NB4 (cell line): ENCODE measurements around the gene UBD.

ENCODE experiments used
- MYC ChIP-seq: IDR thresholded peaks from 2 replicates; pipeline ENCODE4 v1.6.1; 2011; ENCODE audit warnings: low read depth, low read length
- POLR2A ChIP-seq: IDR thresholded peaks from 2 replicates; pipeline ENCODE4 v1.6.1; 2011; ENCODE audit warnings: mild to moderate bottlenecking; ENCODE audit not compliant: insufficient read length; ENCODE audit errors: extremely low read depth
- TF ChIP-seq, protein P1 (sequence below): IDR thresholded peaks from one replicate; pipeline ENCODE4 v1.5.1; 2012; ENCODE audit warnings: low read depth, low read length
- TF ChIP-seq, protein P2 (sequence below): IDR thresholded peaks from 2 replicates; pipeline ENCODE4 v1.6.1; 2011; ENCODE audit warnings: low read depth, low read length

DNA sequence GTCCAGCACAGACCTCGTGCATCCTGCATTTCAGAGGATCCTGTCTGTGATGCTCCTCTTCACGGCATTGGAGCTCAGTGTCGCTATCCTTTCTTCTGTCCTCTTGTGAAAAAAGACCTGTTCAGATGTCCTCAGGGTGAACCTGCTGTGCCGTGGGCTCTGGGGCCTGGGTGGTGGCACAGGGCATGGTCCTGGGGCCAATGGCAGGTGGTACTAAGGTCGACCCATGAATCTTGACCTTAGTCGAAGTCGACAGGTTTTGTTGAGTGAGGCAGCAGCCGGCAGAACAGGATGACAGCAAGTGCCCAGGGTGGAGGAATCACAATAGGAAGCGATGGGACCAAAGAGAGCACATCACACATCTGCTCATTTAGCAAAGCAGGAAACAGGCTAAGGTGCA lies 49.8 kb downstream of the UBD start:
- no peak for TF ChIP-seq MYC
- TF ChIP-seq, protein P1, sequence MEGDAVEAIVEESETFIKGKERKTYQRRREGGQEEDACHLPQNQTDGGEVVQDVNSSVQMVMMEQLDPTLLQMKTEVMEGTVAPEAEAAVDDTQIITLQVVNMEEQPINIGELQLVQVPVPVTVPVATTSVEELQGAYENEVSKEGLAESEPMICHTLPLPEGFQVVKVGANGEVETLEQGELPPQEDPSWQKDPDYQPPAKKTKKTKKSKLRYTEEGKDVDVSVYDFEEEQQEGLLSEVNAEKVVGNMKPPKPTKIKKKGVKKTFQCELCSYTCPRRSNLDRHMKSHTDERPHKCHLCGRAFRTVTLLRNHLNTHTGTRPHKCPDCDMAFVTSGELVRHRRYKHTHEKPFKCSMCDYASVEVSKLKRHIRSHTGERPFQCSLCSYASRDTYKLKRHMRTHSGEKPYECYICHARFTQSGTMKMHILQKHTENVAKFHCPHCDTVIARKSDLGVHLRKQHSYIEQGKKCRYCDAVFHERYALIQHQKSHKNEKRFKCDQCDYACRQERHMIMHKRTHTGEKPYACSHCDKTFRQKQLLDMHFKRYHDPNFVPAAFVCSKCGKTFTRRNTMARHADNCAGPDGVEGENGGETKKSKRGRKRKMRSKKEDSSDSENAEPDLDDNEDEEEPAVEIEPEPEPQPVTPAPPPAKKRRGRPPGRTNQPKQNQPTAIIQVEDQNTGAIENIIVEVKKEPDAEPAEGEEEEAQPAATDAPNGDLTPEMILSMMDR, result no peak
- no peak for TF ChIP-seq POLR2A
- TF ChIP-seq, protein P2, sequence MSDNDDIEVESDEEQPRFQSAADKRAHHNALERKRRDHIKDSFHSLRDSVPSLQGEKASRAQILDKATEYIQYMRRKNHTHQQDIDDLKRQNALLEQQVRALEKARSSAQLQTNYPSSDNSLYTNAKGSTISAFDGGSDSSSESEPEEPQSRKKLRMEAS, result no peak
